SK-N-SH treated with all-trans-retinoic acid at 6 μM for 48 hours (cell line): ENCODE data around the gene GALM.
A peak's percentile ranks its signal among the peaks of the same experiment; 100 is the strongest.

Source experiments
- ATAC-seq: fragments of 200-7000 bp; cut with Tn5 transposase; 3 replicates; pipeline ENCODE4 v1.9.1; 2020; ENCODE audit warnings: mild to moderate bottlenecking, moderate library complexity
- BACH2 ChIP-seq: fragments of 250-450 bp; sonication (Bioruptor Pico); IDR thresholded peaks from 2 replicates; pipeline ENCODE4 v1.9.0; 2021; ENCODE audit warnings: mild to moderate bottlenecking, borderline replicate concordance
- CSDC2 ChIP-seq: fragments of 250-450 bp; sonication (Bioruptor Pico); IDR thresholded peaks from 2 replicates; pipeline ENCODE4 v1.5.0; 2020; ENCODE audit warnings: mild to moderate bottlenecking, moderate library complexity
- GLIS3 ChIP-seq: fragments of 250-450 bp; sonication (Bioruptor Pico); IDR thresholded peaks from 2 replicates; pipeline ENCODE4 v1.5.0; 2020; ENCODE audit warnings: mild to moderate bottlenecking, moderate library complexity
- ISL1 ChIP-seq: fragments of 250-450 bp; sonication (Bioruptor Pico); IDR thresholded peaks from 2 replicates; pipeline ENCODE4 v2.1.2; 2022; ENCODE audit warnings: mild to moderate bottlenecking, moderate library complexity
- RARB ChIP-seq: fragments of 250-450 bp; sonication (Bioruptor Pico); IDR thresholded peaks from 2 replicates; pipeline ENCODE4 v1.8.0; 2021; ENCODE audit warnings: mild to moderate bottlenecking, moderate library complexity
- SNAI2 ChIP-seq: fragments of 250-450 bp; sonication (Bioruptor Pico); IDR thresholded peaks from 2 replicates; pipeline ENCODE4 v1.5.0; 2020; ENCODE audit warnings: mild to moderate bottlenecking, moderate library complexity
- TCF4 ChIP-seq: fragments of 250-450 bp; sonication (Bioruptor Pico); IDR thresholded peaks from 2 replicates; pipeline ENCODE4 v1.8.0; 2021; ENCODE audit warnings: mild to moderate bottlenecking, moderate library complexity, borderline replicate concordance
- TOX ChIP-seq: fragments of 250-450 bp; sonication (Bioruptor Pico); IDR thresholded peaks from 2 replicates; pipeline ENCODE4 v1.8.0; 2021; ENCODE audit warnings: mild to moderate bottlenecking, moderate library complexity, borderline replicate concordance
- ZFP3 ChIP-seq: fragments of 250-450 bp; sonication (Bioruptor Pico); IDR thresholded peaks from 2 replicates; pipeline ENCODE4 v1.5.0; 2020; ENCODE audit warnings: mild to moderate bottlenecking, moderate library complexity
- ZFP30 ChIP-seq: fragments of 450-650 bp; formaldehyde crosslinking; IDR thresholded peaks from 2 replicates; pipeline ENCODE4 v1.5.0; 2022; ENCODE audit warnings: mild to moderate bottlenecking, moderate library complexity
- ZNF565 ChIP-seq: fragments of 450-650 bp; formaldehyde crosslinking; conservative IDR thresholded peaks from 2 replicates; pipeline ENCODE4 v1.5.0; 2020; ENCODE audit warnings: low read depth, mild to moderate bottlenecking, moderate library complexity
- TF ChIP-seq, protein P1 (sequence below): fragments of 250-450 bp; sonication (Bioruptor Pico); IDR thresholded peaks from 2 replicates; pipeline ENCODE4 v1.5.1; 2020; ENCODE audit warnings: low read depth, mild to moderate bottlenecking, moderate library complexity
- TF ChIP-seq, protein P2 (sequence below): fragments of 250-450 bp; sonication (Bioruptor Pico); IDR thresholded peaks from 2 replicates; pipeline ENCODE4 v1.5.0; 2020; ENCODE audit warnings: mild to moderate bottlenecking, moderate library complexity
- TF ChIP-seq, protein P3 (sequence below): fragments of 250-450 bp; sonication (Bioruptor Pico); IDR thresholded peaks from 2 replicates; pipeline ENCODE4 v1.8.0; 2021; ENCODE audit warnings: low read depth, mild to moderate bottlenecking, moderate library complexity, borderline replicate concordance
- TF ChIP-seq, protein P4 (sequence below): fragments of 250-450 bp; sonication (Bioruptor Pico); IDR thresholded peaks from 2 replicates; pipeline ENCODE4 v1.5.1; 2021; ENCODE audit warnings: mild to moderate bottlenecking, moderate library complexity
- TF ChIP-seq, protein P5 (sequence below): fragments of 250-450 bp; sonication (Bioruptor Pico); IDR thresholded peaks from 2 replicates; pipeline ENCODE4 v1.8.0; 2020; ENCODE audit warnings: mild to moderate bottlenecking, moderate library complexity, borderline replicate concordance

The GALM gene

DNA sequence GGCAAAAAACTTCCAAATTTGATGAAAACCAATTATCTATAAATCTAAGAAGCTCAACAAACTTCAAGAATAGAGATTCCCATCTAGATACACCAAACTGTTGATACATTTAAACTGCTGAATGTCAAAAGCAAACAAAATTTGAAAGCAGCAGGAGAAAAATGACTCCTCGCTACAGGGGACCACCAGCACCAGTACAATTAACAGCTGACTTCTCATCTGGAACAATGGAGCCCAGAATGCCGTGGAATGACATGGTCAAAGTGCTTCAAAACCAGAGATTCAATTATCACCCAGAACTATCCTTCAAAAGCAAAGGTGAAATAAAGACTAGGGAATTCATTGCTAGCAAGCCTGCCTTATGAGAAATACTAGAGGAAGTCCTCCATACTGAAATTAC is 73.6 kb downstream of the GALM start:
- TF ChIP-seq ZFP3 (CRISPR knock-in tag) (no peak), RARB (CRISPR knock-in tag) (no peak), BACH2 (CRISPR knock-in tag) (no peak), ZFP30 (CRISPR knock-in tag) (no peak), TOX (no peak), CSDC2 (no peak), ZNF565 (CRISPR knock-in tag) (no peak), SNAI2 (CRISPR knock-in tag) (no peak), TCF4 (CRISPR knock-in tag) (no peak), ISL1 (CRISPR knock-in tag) (no peak), GLIS3 (CRISPR knock-in tag) (no peak)
- TF ChIP-seq, protein P1, sequence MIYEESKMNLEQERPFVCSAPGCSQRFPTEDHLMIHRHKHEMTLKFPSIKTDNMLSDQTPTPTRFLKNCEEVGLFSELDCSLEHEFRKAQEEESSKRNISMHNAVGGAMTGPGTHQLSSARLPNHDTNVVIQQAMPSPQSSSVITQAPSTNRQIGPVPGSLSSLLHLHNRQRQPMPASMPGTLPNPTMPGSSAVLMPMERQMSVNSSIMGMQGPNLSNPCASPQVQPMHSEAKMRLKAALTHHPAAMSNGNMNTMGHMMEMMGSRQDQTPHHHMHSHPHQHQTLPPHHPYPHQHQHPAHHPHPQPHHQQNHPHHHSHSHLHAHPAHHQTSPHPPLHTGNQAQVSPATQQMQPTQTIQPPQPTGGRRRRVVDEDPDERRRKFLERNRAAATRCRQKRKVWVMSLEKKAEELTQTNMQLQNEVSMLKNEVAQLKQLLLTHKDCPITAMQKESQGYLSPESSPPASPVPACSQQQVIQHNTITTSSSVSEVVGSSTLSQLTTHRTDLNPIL (CRISPR knock-in tag) = no peak
- TF ChIP-seq, protein P2, sequence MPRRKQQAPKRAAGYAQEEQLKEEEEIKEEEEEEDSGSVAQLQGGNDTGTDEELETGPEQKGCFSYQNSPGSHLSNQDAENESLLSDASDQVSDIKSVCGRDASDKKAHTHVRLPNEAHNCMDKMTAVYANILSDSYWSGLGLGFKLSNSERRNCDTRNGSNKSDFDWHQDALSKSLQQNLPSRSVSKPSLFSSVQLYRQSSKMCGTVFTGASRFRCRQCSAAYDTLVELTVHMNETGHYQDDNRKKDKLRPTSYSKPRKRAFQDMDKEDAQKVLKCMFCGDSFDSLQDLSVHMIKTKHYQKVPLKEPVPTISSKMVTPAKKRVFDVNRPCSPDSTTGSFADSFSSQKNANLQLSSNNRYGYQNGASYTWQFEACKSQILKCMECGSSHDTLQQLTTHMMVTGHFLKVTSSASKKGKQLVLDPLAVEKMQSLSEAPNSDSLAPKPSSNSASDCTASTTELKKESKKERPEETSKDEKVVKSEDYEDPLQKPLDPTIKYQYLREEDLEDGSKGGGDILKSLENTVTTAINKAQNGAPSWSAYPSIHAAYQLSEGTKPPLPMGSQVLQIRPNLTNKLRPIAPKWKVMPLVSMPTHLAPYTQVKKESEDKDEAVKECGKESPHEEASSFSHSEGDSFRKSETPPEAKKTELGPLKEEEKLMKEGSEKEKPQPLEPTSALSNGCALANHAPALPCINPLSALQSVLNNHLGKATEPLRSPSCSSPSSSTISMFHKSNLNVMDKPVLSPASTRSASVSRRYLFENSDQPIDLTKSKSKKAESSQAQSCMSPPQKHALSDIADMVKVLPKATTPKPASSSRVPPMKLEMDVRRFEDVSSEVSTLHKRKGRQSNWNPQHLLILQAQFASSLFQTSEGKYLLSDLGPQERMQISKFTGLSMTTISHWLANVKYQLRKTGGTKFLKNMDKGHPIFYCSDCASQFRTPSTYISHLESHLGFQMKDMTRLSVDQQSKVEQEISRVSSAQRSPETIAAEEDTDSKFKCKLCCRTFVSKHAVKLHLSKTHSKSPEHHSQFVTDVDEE (CRISPR knock-in tag) = no peak
- TF ChIP-seq, protein P3, sequence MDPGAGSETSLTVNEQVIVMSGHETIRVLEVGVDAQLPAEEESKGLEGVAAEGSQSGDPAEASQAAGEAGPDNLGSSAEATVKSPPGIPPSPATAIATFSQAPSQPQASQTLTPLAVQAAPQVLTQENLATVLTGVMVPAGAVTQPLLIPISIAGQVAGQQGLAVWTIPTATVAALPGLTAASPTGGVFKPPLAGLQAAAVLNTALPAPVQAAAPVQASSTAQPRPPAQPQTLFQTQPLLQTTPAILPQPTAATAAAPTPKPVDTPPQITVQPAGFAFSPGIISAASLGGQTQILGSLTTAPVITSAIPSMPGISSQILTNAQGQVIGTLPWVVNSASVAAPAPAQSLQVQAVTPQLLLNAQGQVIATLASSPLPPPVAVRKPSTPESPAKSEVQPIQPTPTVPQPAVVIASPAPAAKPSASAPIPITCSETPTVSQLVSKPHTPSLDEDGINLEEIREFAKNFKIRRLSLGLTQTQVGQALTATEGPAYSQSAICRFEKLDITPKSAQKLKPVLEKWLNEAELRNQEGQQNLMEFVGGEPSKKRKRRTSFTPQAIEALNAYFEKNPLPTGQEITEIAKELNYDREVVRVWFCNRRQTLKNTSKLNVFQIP (CRISPR knock-in tag) = no peak
- ATAC-seq = no peak

DNA sequence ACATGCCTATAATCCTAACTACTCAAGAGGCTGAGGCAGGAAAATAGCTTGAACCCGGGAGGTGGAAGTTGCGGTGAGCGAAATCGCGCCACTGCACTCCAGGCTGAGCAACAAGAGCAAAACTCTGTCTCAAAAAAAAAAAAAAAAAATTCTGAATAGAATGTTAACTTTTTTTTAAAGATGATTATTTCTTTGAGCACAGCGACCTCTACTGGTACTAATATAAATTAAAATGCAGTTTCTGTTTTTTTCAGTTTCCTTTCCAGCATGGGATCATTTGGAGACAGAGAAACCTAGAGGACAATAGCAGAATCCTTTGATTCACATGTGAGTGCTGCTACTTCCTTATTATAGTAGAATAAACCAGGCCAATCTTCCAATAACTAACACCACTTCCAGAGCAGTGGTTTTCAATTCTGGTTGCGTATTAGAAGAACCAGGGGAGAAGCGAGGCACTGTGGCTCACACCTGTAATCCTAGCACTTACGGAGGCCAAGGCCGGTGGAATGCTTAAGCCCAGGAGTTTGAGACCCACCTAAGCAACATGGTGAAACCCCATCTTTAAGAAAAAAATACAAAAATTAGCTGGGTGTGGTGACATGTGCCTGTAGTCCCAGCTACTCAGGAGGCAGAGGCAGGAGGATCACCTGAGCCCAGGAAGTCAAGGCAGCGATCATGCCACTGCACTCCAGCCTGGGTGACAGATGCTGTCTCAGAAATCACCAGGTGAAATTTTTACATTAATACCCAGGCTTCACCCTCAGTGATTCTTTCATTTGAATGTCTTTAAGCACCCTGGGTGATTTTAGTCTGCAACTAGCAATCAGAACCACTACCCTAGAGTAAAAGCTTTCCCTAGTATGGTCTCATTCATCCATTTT is 75.2 kb downstream of the GALM start:
- peak; percentile 57 for ATAC-seq
- TF ChIP-seq, protein P4, sequence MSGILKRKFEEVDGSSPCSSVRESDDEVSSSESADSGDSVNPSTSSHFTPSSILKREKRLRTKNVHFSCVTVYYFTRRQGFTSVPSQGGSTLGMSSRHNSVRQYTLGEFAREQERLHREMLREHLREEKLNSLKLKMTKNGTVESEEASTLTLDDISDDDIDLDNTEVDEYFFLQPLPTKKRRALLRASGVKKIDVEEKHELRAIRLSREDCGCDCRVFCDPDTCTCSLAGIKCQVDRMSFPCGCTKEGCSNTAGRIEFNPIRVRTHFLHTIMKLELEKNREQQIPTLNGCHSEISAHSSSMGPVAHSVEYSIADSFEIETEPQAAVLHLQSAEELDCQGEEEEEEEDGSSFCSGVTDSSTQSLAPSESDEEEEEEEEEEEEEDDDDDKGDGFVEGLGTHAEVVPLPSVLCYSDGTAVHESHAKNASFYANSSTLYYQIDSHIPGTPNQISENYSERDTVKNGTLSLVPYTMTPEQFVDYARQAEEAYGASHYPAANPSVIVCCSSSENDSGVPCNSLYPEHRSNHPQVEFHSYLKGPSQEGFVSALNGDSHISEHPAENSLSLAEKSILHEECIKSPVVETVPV (CRISPR knock-in tag) = no peak
- TF ChIP-seq, protein P3 (CRISPR knock-in tag) = no peak
- TF ChIP-seq TOX = no peak

DNA sequence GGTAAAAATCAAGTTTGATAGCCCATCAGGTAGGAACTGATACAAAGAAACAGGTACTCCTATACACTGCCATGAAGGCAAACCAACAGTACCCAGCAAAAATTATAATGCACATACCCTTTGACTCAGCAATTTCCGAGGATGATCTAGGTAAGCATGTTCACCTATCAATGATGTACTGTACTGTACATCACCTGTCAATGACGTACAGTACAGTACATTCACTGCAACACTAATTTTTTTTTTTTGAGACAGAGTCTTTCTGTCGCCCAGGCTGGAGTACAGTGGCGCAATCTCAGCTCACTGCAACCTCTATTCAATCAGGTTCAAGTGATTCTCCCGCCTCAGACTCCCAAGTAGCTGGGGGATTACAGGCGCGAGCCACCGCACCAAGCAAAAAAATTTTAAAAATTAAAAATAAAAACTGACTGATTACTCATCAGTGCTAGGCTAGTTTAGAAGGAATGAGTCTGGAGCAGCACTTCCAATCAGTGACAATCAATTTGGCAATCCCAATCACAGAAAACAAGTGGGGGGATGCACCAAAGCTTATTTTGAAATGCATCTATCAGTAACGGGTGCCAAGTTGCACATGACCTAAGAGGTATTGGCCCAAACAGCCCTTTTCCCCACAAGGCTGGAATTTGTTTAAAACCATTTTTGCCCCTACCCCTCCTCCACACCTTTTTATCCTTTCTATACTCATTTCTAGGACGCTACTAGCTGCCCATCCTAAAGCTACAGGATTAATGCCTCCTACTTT is 77.1 kb downstream of the GALM start:
- no peak for ATAC-seq
- TF ChIP-seq, protein P5, sequence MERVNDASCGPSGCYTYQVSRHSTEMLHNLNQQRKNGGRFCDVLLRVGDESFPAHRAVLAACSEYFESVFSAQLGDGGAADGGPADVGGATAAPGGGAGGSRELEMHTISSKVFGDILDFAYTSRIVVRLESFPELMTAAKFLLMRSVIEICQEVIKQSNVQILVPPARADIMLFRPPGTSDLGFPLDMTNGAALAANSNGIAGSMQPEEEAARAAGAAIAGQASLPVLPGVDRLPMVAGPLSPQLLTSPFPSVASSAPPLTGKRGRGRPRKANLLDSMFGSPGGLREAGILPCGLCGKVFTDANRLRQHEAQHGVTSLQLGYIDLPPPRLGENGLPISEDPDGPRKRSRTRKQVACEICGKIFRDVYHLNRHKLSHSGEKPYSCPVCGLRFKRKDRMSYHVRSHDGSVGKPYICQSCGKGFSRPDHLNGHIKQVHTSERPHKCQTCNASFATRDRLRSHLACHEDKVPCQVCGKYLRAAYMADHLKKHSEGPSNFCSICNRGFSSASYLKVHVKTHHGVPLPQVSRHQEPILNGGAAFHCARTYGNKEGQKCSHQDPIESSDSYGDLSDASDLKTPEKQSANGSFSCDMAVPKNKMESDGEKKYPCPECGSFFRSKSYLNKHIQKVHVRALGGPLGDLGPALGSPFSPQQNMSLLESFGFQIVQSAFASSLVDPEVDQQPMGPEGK (CRISPR knock-in tag) = peak; percentile 38; the same call in 1 of the 2 replicates
- no peak for TF ChIP-seq TCF4 (CRISPR knock-in tag)
